B cell (primary cell): Measurements from ENCODE around the gene FAM78B. TPM values are rescaled to one million over a fixed set of nuclear protein-coding genes. Genes with fewer than 3 reads are reported as not detected.

ENCODE experiments used
- ATAC-seq: fragments of 200-7000 bp; cut with Tn5 transposase; one replicate; pipeline ENCODE4 v1.10.0; 2021; ENCODE audit warnings: low read depth, mild to moderate bottlenecking, moderate number of reproducible peaks, moderate library complexity
- CTCF ChIA-PET: fragments of 350-600 bp; sonication (Branson Sonifier 250); formaldehyde crosslinking; loops from one replicate; lab custom pipeline; 2021; ENCODE audit warnings: antibody characterized with exemption, inconsistent platforms; lab: Charles Lee
- POLR2A ChIA-PET: fragments of 350-600 bp; sonication (Branson Sonifier 250); formaldehyde crosslinking; loops from one replicate; lab custom pipeline; 2021; ENCODE audit warnings: antibody characterized with exemption; lab: Charles Lee
- DNase-seq: peaks from one replicate; pipeline ENCODE4 v3.0.0; 2013
- H2AFZ ChIP-seq: 2 replicates; pipeline ENCODE4 v1.6.1; 2012; ENCODE audit warnings: mild to moderate bottlenecking, low read depth, low read length; ENCODE audit not compliant: insufficient read depth, poor library complexity, severe bottlenecking
- H3K27ac ChIP-seq, 2 donors: 1 replicate in 1 of 2; 2 replicates in 1 of 2; pipeline ENCODE4 v1.5.1; 2012 to 2013; ENCODE audit warnings: low read length in 2 of 2, mild to moderate bottlenecking in 2 of 2, moderate library complexity in 1 of 2
- H3K27me3 ChIP-seq, 4 experiments: fragments of 200-600 bp in 1 of 4; sonication (generic) in 1 of 4; replicated peaks in 1 of 4; 1 replicate in 2 of 4; 2 replicates in 2 of 4; pipeline versions ENCODE4 v1.6.1 to v1.7.0; 2013 to 2016; ENCODE audit warnings: low read length in 3 of 4, mild to moderate bottlenecking in 2 of 4, mixed read lengths in 1 of 4, moderate library complexity in 1 of 4; ENCODE audit not compliant: insufficient read depth in 4 of 4, control insufficient read depth in 3 of 4; ENCODE audit errors: control extremely low read depth in 1 of 4
- H3K36me3 ChIP-seq, 2 experiments: replicated peaks in 1 of 2; 1 replicate in 1 of 2; 2 replicates in 1 of 2; pipeline versions ENCODE4 v1.6.1 to v1.7.1; 2013; ENCODE audit warnings: low read length in 1 of 2; ENCODE audit not compliant: insufficient read depth in 2 of 2, control insufficient read depth in 1 of 2; ENCODE audit errors: control extremely low read depth in 1 of 2, extremely low read depth in 1 of 2
- H3K4me1 ChIP-seq, 2 donors: fragments of 200-600 bp in 1 of 2; sonication (generic) in 1 of 2; 1 replicate in 1 of 2; 2 replicates in 1 of 2; pipeline versions ENCODE4 v1.5.1 to v1.6.1; 2013 to 2017; ENCODE audit warnings: low read length in 2 of 2; ENCODE audit not compliant: control insufficient read depth in 2 of 2, insufficient read depth in 2 of 2
- H3K4me2 ChIP-seq: replicated peaks from 2 replicates; pipeline ENCODE3; 2012; ENCODE audit warnings: mild to moderate bottlenecking, low read depth, low read length; ENCODE audit not compliant: poor library complexity, severe bottlenecking
- H3K4me3 ChIP-seq, 5 experiments: fragments of 200-600 bp in 1 of 5; sonication (generic) in 1 of 5; 1 replicate in 3 of 5; 2 replicates in 2 of 5; pipeline versions ENCODE4 v1.5.1 to v1.7.0; 2011 to 2016; ENCODE audit warnings: low read length in 4 of 5, mild to moderate bottlenecking in 4 of 5, low read depth in 2 of 5, control low read depth in 1 of 5, moderate library complexity in 1 of 5; ENCODE audit not compliant: insufficient read depth in 1 of 5; ENCODE audit errors: control extremely low read depth in 1 of 5, extremely low read depth in 1 of 5
- H3K79me2 ChIP-seq: fragments of 200-600 bp; sonication (generic); one replicate; pipeline ENCODE4 v1.6.0; 2016; ENCODE audit warnings: low read length; ENCODE audit not compliant: control insufficient read depth, insufficient read depth
- H3K9ac ChIP-seq: fragments of 200-600 bp; sonication (generic); 2 replicates; pipeline ENCODE4 v1.6.1; 2017; ENCODE audit warnings: mild to moderate bottlenecking, low read length, moderate library complexity
- H3K9me3 ChIP-seq, 3 donors: one replicate each; pipeline versions ENCODE4 v1.6.1 to v1.7.1; 2013; ENCODE audit warnings: low read length in 2 of 3; ENCODE audit not compliant: control insufficient read depth in 2 of 3, insufficient read depth in 1 of 3; ENCODE audit errors: control extremely low read depth in 1 of 3
- H4K20me1 ChIP-seq: 2 replicates; pipeline ENCODE4 v1.6.0; 2012; ENCODE audit warnings: mild to moderate bottlenecking, low read length; ENCODE audit not compliant: insufficient read depth, control insufficient read depth, poor library complexity, severe bottlenecking
- H3K27ac Mint-ChIP-seq: one replicate; pipeline ENCODE4 v1.8.0; 2021; ENCODE audit warnings: mixed read lengths
- H3K27me3 Mint-ChIP-seq: one replicate; pipeline ENCODE4 v1.8.0; 2021; ENCODE audit warnings: mixed read lengths
- H3K4me1 Mint-ChIP-seq: one replicate; pipeline ENCODE4 v1.8.0; 2021; ENCODE audit warnings: mixed read lengths
- H3K4me3 Mint-ChIP-seq: one replicate; pipeline ENCODE4 v1.8.0; 2021; ENCODE audit warnings: mixed read lengths
- H3K9me3 Mint-ChIP-seq: one replicate; pipeline ENCODE4 v1.8.0; 2022; ENCODE audit warnings: mixed read lengths; ENCODE audit not compliant: insufficient read depth
- EZH2 ChIP-seq: IDR thresholded peaks from 2 replicates; pipeline ENCODE4 v1.6.1; 2012; ENCODE audit warnings: borderline replicate concordance, low read depth, mild to moderate bottlenecking, moderate library complexity, low read length; ENCODE audit not compliant: insufficient read depth, poor library complexity, severe bottlenecking
- WGBS: methylation state at CpG from one replicate; pipeline ENCODE4 v1.1.5; 2013; ENCODE audit warnings: missing lambda C conversion rate; ENCODE audit not compliant: insufficient coverage; 5-methylcytosine and 5-hydroxymethylcytosine counted together
- intact Hi-C: fragments of 100-400 bp; cut with micrococcal nuclease; formaldehyde crosslinking; loops from one replicate; pipeline ENCODE4 v1.10.0; 2022
- polyA plus RNA-seq: library from polyadenylated mRNA; depleted of rRNA; stranded (reverse); fragments of >200 nt; gene quantifications from 2 replicates; pipeline ENCODE4 v1.2.3, GENCODE V29; 2012
- total RNA-seq, 2 donors: library from RNA; stranded (reverse); fragments of 120-200 nt in 1 of 2; gene quantifications; 1 replicate in 1 of 2; 2 replicates in 1 of 2; pipeline versions ENCODE4 v1.2.3 to v1.2.4, GENCODE V29; 2013 to 2022
- TF ChIP-seq, protein P1 (sequence below): fragments of 200-600 bp; IDR thresholded peaks from one replicate; pipeline ENCODE4 v1.8.0; 2022; ENCODE audit warnings: antibody characterized with exemption, mild to moderate bottlenecking

FAM78B gene
- total and polyA plus RNA-seq, 2 donors (not counting 1 experiment from before 2014, with no cell fraction given) = 0.22 to 0.81 TPM

DNA sequence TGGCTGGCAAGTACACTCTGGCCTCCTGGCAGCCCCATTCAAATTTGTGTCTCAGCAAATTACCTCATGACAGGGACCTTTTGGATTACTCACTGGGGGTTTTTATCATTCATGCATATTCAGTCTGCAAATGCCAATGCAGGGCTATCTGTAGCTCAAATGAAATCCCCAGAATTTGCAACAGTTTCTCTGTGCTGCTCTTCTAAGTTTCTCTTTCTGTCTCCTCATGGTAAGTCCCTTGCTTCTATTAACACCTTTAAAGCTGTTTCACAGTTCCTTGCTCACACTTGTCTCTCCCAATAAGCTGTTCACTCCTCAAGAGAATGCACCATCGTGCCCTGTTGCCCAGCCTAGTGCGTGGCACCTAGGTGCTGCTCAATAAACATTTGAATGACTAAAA lies 3.3 kb upstream of the FAM78B start:
- no CpG with 5 or more reads among the region's 2 CpGs for WGBS
- POLR2A ChIA-PET = no interaction called here

DNA sequence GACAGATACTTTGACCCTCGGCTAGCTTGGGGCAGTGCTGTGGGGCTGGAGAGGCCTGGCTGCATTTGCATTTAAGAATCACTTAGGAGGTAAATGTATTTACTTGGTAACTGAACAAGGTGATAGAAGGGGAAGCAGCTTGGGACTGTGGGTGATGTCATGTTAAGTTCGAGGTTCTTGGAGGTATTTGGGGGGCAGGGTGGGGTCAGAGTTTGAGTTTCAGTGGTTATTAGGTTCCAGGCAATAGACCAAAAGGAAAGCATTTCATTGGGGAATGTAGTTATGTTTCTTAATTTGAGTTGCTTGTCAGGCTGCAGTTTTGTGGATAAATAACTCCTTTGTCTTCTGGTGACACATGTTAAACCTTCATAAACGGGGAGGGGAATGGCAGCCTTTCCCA lies 2.4 kb upstream of the FAM78B start:
- Histone ChIP-seq H3K27ac (no peak overlapping the region), H2AFZ (no peak overlapping the region), H3K9me3 (peaks cover 0 to 5% (median 0%) of the 10 kb centered on the region in 3 donors), H4K20me1 (no peaks in the 10 kb centered on the region), H3K4me2 (no peak overlapping the region), H3K79me2 (no peaks in the 10 kb centered on the region), H3K27me3 (peaks cover 0 to 22% (median 10%) of the 10 kb centered on the region in 4 experiments), H3K36me3 (no peaks in the 10 kb centered on the region), H3K4me1 (peaks cover 21 to 22% of the 10 kb centered on the region in 2 donors), H3K9ac (no peak overlapping the region), H3K4me3 (no peak overlapping the region)
- intact Hi-C loops = loop anchor here (10.0 kb wide), 2 partner anchors 326 to 774 kb away; no protein-coding TSS in a partner anchor
- ChIA-PET CTCF (interaction anchor here (1.6 kb wide), 1 partner anchor 310 kb away, joined by 3 read pairs; no protein-coding TSS in a partner anchor), POLR2A (no interaction called here)
- no peak overlapping the region for H3K27ac Mint-ChIP-seq
- 75% methylated on average over 2 of the region's 3 CpGs for WGBS
- H3K4me1 Mint-ChIP-seq = peaks cover 22% of the 10 kb centered on the region
- peaks cover 25% of the 10 kb centered on the region for H3K27me3 Mint-ChIP-seq
- no peak overlapping the region for H3K4me3 Mint-ChIP-seq
- TF ChIP-seq EZH2 = no peak
- TF ChIP-seq, protein P1, sequence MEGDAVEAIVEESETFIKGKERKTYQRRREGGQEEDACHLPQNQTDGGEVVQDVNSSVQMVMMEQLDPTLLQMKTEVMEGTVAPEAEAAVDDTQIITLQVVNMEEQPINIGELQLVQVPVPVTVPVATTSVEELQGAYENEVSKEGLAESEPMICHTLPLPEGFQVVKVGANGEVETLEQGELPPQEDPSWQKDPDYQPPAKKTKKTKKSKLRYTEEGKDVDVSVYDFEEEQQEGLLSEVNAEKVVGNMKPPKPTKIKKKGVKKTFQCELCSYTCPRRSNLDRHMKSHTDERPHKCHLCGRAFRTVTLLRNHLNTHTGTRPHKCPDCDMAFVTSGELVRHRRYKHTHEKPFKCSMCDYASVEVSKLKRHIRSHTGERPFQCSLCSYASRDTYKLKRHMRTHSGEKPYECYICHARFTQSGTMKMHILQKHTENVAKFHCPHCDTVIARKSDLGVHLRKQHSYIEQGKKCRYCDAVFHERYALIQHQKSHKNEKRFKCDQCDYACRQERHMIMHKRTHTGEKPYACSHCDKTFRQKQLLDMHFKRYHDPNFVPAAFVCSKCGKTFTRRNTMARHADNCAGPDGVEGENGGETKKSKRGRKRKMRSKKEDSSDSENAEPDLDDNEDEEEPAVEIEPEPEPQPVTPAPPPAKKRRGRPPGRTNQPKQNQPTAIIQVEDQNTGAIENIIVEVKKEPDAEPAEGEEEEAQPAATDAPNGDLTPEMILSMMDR = no peak
- no peak for DNase-seq
- no peaks in the 10 kb centered on the region for H3K9me3 Mint-ChIP-seq
- ATAC-seq = no peak

More for the DNA sequence above, 3.3 kb upstream of the FAM78B start:
- H3K4me1 ChIP-seq = peaks cover 14 to 16% of the 10 kb centered on the region in 2 donors
- H3K9ac ChIP-seq = no peak overlapping the region
- Mint-ChIP-seq H3K27ac (no peak overlapping the region), H3K4me3 (no peak overlapping the region), H3K4me1 (peaks cover 17% of the 10 kb centered on the region), H3K27me3 (peaks cover 25% of the 10 kb centered on the region), H3K9me3 (no peaks in the 10 kb centered on the region)
- H3K4me2 ChIP-seq = no peak overlapping the region
- H3K27me3 ChIP-seq = peaks cover 0 to 13% (median 4%) of the 10 kb centered on the region in 4 experiments
- DNase-seq (no peak), ATAC-seq (no peak)
- TF ChIP-seq, protein P1 = no peak
- no peak for TF ChIP-seq EZH2
- H4K20me1 ChIP-seq = no peaks in the 10 kb centered on the region
- no peaks in the 10 kb centered on the region for H3K79me2 ChIP-seq
- CTCF ChIA-PET = interaction anchor here (1.6 kb wide), 1 partner anchor 309 kb away, joined by 3 read pairs; no protein-coding TSS in a partner anchor
- no peaks in the 10 kb centered on the region for H3K36me3 ChIP-seq
- H3K4me3 ChIP-seq = no peak overlapping the region
- H2AFZ ChIP-seq = no peak overlapping the region
- intact Hi-C loops = no loop called here
- no peak overlapping the region for H3K27ac ChIP-seq
- peaks cover 0 to 5% (median 0%) of the 10 kb centered on the region in 3 donors for H3K9me3 ChIP-seq
